HG03159 (cell line): ENCODE measurements around the gene MSX1.
"Not testable (repeated sequence)": the region's sequence is repeated elsewhere in the genome, so short reads cannot be mapped to it uniquely, and the experiment has no call there.

Source experiments
- ATAC-seq: cut with Tn5 transposase; IDR thresholded peaks from one replicate; pipeline ENCODE4 v1.9.1; 2021; ENCODE audit warnings: mild to moderate bottlenecking, moderate library complexity; ENCODE audit not compliant: unreplicated experiment

The MSX1 gene

GRCh38 chr4:4859325-4859798 lies at the start of gene MSX1:
Gene MSX1 (plus strand): TSS chr4:4859665. CDS start chr4:4859900, 235 bp downstream.
- peak; percentile 76 for ATAC-seq

- no peak for ATAC-seq
Observed at GRCh38 chr4:4810092-4810774, 49.2 kb upstream of the MSX1 start.

- ATAC-seq: no peak
Observed at GRCh38 chr4:4810778-4811177, 48.7 kb upstream of the MSX1 start.

GRCh38 chr4:4812145-4812794 lies 47.2 kb upstream of the MSX1 start:
- no peak for ATAC-seq

- ATAC-seq: no peak
Observed at GRCh38 chr4:4818415-4819212, 40.9 kb upstream of the MSX1 start.

- ATAC-seq: no peak
Observed at GRCh38 chr4:4819213-4819606, 40.3 kb upstream of the MSX1 start.

- ATAC-seq: no peak
Observed at GRCh38 chr4:4820261-4820660, 39.2 kb upstream of the MSX1 start.

- no peak for ATAC-seq
Observed at GRCh38 chr4:4820739-4821138, 38.7 kb upstream of the MSX1 start.

GRCh38 chr4:4821577-4821976 lies 37.9 kb upstream of the MSX1 start:
- ATAC-seq: no peak

GRCh38 chr4:4822286-4822685 lies 37.2 kb upstream of the MSX1 start:
- not testable (repeated sequence) for ATAC-seq

- no peak for ATAC-seq
Observed at GRCh38 chr4:4823621-4824162, 35.8 kb upstream of the MSX1 start.

GRCh38 chr4:4824232-4824631 lies 35.2 kb upstream of the MSX1 start:
- no peak for ATAC-seq

- ATAC-seq: no peak
Observed at GRCh38 chr4:4825431-4825830, 34.0 kb upstream of the MSX1 start.

GRCh38 chr4:4829837-4830236 lies 29.6 kb upstream of the MSX1 start:
- ATAC-seq: no peak

- ATAC-seq: no peak
Observed at GRCh38 chr4:4831266-4831665, 28.2 kb upstream of the MSX1 start.

- ATAC-seq: no peak
Observed at GRCh38 chr4:4831825-4832224, 27.6 kb upstream of the MSX1 start.

GRCh38 chr4:4836044-4836443 lies 23.4 kb upstream of the MSX1 start:
- ATAC-seq: no peak

- ATAC-seq: no peak
Observed at GRCh38 chr4:4837316-4837715, 22.1 kb upstream of the MSX1 start.

GRCh38 chr4:4838051-4838935 lies 21.2 kb upstream of the MSX1 start:
- no peak for ATAC-seq
